HEK293 (cell line): Measurements from ENCODE around the gene CADPS.

ENCODE experiments used
- CTCF ChIA-PET: fragments of 350-600 bp; formaldehyde crosslinking; extraction: SDS; loops from one replicate; lab custom pipeline; 2021; ENCODE audit warnings: antibody characterized with exemption; lab: Yijun Ruan, JAX
- POLR2A ChIA-PET: fragments of 300-600 bp; formaldehyde crosslinking; extraction: SDS; loops from one replicate; lab custom pipeline; 2020; ENCODE audit warnings: antibody characterized with exemption, inconsistent platforms; lab: Yijun Ruan, JAX
- H3K27ac ChIP-seq: fragments of 200-500 bp; sonication (Bioruptor generic); 2 replicates; pipeline ENCODE4 v1.5.1; 2014; ENCODE audit warnings: low read depth, low read length, control low read depth, inconsistent platforms; ENCODE audit errors: extremely low read depth
- H3K36me3 ChIP-seq, 2 experiments: fragments of 200-500 bp in 1 of 2; sonication (Bioruptor generic) in 1 of 2; 1 replicate in 1 of 2; 2 replicates in 1 of 2; pipeline ENCODE4 v1.5.1; 2014 to 2017; ENCODE audit warnings: inconsistent platforms in 2 of 2, low read length in 2 of 2; ENCODE audit not compliant: control insufficient read depth in 2 of 2, insufficient read depth in 1 of 2
- H3K4me1 ChIP-seq: fragments of 200-500 bp; sonication (Bioruptor generic); 2 replicates; pipeline ENCODE4 v1.5.1; 2014; ENCODE audit warnings: mild to moderate bottlenecking, low read length, inconsistent platforms; ENCODE audit not compliant: control insufficient read depth, insufficient read depth
- H3K4me3 ChIP-seq: 2 replicates; pipeline ENCODE4 v1.5.1; 2011; ENCODE audit warnings: low read depth, mild to moderate bottlenecking, control low read depth, low read length, moderate library complexity
- H3K9me3 ChIP-seq: fragments of 200-500 bp; sonication (Bioruptor generic); 2 replicates; pipeline ENCODE4 v1.5.1; 2014; ENCODE audit warnings: low read depth, low read length, inconsistent platforms; ENCODE audit not compliant: control insufficient read depth, insufficient read depth
- BCL11A ChIP-seq: fragments of 450-650 bp; formaldehyde crosslinking; IDR thresholded peaks from 2 replicates; pipeline ENCODE4 v1.5.1; 2016; ENCODE audit warnings: low read depth, missing biosample characterization, missing genetic modification characterization
- GFI1B ChIP-seq: fragments of 450-650 bp; formaldehyde crosslinking; IDR thresholded peaks from 2 replicates; pipeline ENCODE4 v1.5.1; 2016; ENCODE audit warnings: missing biosample characterization, missing genetic modification characterization
- PRDM10 ChIP-seq: fragments of 450-650 bp; formaldehyde crosslinking; IDR thresholded peaks from 2 replicates; pipeline ENCODE4 v1.5.1; 2016; ENCODE audit warnings: missing biosample characterization, missing genetic modification characterization
- YY2 ChIP-seq: fragments of 450-650 bp; formaldehyde crosslinking; IDR thresholded peaks from 2 replicates; pipeline ENCODE4 v1.5.1; 2016; ENCODE audit warnings: missing biosample characterization, missing genetic modification characterization
- ZBTB44 ChIP-seq: fragments of 450-650 bp; IDR thresholded peaks from 2 replicates; pipeline ENCODE4 v1.5.1; 2018; ENCODE audit warnings: missing biosample characterization, mild to moderate bottlenecking, missing genetic modification characterization
- ZBTB49 ChIP-seq: fragments of 450-650 bp; formaldehyde crosslinking; IDR thresholded peaks from 2 replicates; pipeline ENCODE4 v1.5.1; 2016; ENCODE audit warnings: missing biosample characterization, missing genetic modification characterization, low read depth
- ZBTB8A ChIP-seq: fragments of 450-650 bp; formaldehyde crosslinking; IDR thresholded peaks from 2 replicates; pipeline ENCODE4 v1.5.1; 2016; ENCODE audit warnings: missing biosample characterization, missing genetic modification characterization
- ZNF112 ChIP-seq: fragments of 450-650 bp; formaldehyde crosslinking; IDR thresholded peaks from 2 replicates; pipeline ENCODE4 v1.5.0; 2017; ENCODE audit warnings: missing biosample characterization, missing genetic modification characterization
- ZNF16 ChIP-seq: fragments of 450-650 bp; formaldehyde crosslinking; IDR thresholded peaks from 2 replicates; pipeline ENCODE4 v1.5.1; 2016; ENCODE audit warnings: low read depth, missing biosample characterization, missing genetic modification characterization
- ZNF280D ChIP-seq: fragments of 450-650 bp; formaldehyde crosslinking; IDR thresholded peaks from 2 replicates; pipeline ENCODE4 v1.5.1; 2016; ENCODE audit warnings: missing biosample characterization, missing genetic modification characterization
- ZNF394 ChIP-seq: fragments of 450-650 bp; formaldehyde crosslinking; IDR thresholded peaks from 2 replicates; pipeline ENCODE4 v1.5.1; 2016; ENCODE audit warnings: missing biosample characterization, missing genetic modification characterization, mild to moderate bottlenecking, moderate library complexity, borderline replicate concordance
- ZNF404 ChIP-seq: fragments of 450-650 bp; formaldehyde crosslinking; IDR thresholded peaks from 2 replicates; pipeline ENCODE4 v1.5.1; 2017; ENCODE audit warnings: missing biosample characterization, missing genetic modification characterization
- ZNF433 ChIP-seq: fragments of 450-650 bp; formaldehyde crosslinking; IDR thresholded peaks from 2 replicates; pipeline ENCODE4 v1.5.1; 2016; ENCODE audit warnings: missing biosample characterization, missing genetic modification characterization, low read depth
- ZNF529 ChIP-seq: fragments of 450-650 bp; formaldehyde crosslinking; IDR thresholded peaks from 2 replicates; pipeline ENCODE4 v1.5.1; 2017; ENCODE audit warnings: missing genetic modification characterization, missing biosample characterization; ENCODE audit not compliant: insufficient replicate concordance
- ZNF610 ChIP-seq: fragments of 450-650 bp; formaldehyde crosslinking; IDR thresholded peaks from 2 replicates; pipeline ENCODE4 v1.5.1; 2016; ENCODE audit warnings: missing biosample characterization, missing genetic modification characterization, borderline replicate concordance
- ZNF624 ChIP-seq: fragments of 450-650 bp; formaldehyde crosslinking; IDR thresholded peaks from 2 replicates; pipeline ENCODE4 v1.5.1; 2017; ENCODE audit warnings: missing biosample characterization, missing genetic modification characterization
- ZNF658 ChIP-seq: fragments of 450-650 bp; formaldehyde crosslinking; IDR thresholded peaks from 2 replicates; pipeline ENCODE4; 2016; ENCODE audit warnings: missing biosample characterization, missing genetic modification characterization
- ZNF660 ChIP-seq: fragments of 450-650 bp; IDR thresholded peaks from 2 replicates; pipeline ENCODE4 v1.5.1; 2018; ENCODE audit warnings: missing biosample characterization, mild to moderate bottlenecking, missing genetic modification characterization
- ZNF701 ChIP-seq: fragments of 450-650 bp; formaldehyde crosslinking; IDR thresholded peaks from 2 replicates; pipeline ENCODE4 v1.5.1; 2016; ENCODE audit warnings: missing biosample characterization, missing genetic modification characterization
- ZNF830 ChIP-seq: fragments of 450-650 bp; IDR thresholded peaks from 2 replicates; pipeline ENCODE4 v1.5.0; 2018; ENCODE audit warnings: missing biosample characterization, missing genetic modification characterization, low read depth, mild to moderate bottlenecking, moderate library complexity
- ZSCAN4 ChIP-seq: fragments of 450-650 bp; formaldehyde crosslinking; IDR thresholded peaks from 2 replicates; pipeline ENCODE4 v1.5.1; 2017; ENCODE audit warnings: missing biosample characterization, missing genetic modification characterization

CADPS gene

GRCh38 chr3:62798000-62798399, 77.2 kb downstream of the CADPS start (continued):
- no peak for TF ChIP-seq ZBTB49 (tag by site-specific recombination)

GRCh38 chr3:62797132-62797531, 78.1 kb downstream of the CADPS start:
- POLR2A ChIA-PET = no interaction called here
- CTCF ChIA-PET = no interaction called here
- TF ChIP-seq ZNF280D (no peak), ZNF404 (tag by site-specific recombination) (no peak), ZNF830 (tag by site-specific recombination) (no peak), ZNF660 (no peak), ZSCAN4 (tag by site-specific recombination) (no peak), GFI1B (tag by site-specific recombination) (no peak), ZNF624 (tag by site-specific recombination) (no peak), ZBTB44 (no peak), ZNF701 (tag by site-specific recombination) (no peak), ZNF658 (tag by site-specific recombination) (no peak), PRDM10 (tag by site-specific recombination) (no peak), ZNF16 (no peak), ZBTB8A (tag by site-specific recombination) (no peak), ZNF529 (no peak), ZNF112 (tag by site-specific recombination) (no peak), ZNF433 (tag by site-specific recombination) (no peak), ZNF610 (tag by site-specific recombination) (no peak), YY2 (no peak), BCL11A (no peak), ZNF394 (tag by site-specific recombination) (no peak)
- no peaks in the 10 kb centered on the region for H3K4me1 ChIP-seq
- H3K4me3 ChIP-seq = no peak overlapping the region
- no peak overlapping the region for H3K27ac ChIP-seq
- H3K36me3 ChIP-seq = no peaks in the 10 kb centered on the region
- no peaks in the 10 kb centered on the region for H3K9me3 ChIP-seq
